CD4-positive, CD25-positive, alpha-beta regulatory T cell (primary cell): Measurements from ENCODE around the gene AQP7. TPM values are rescaled to one million over a fixed set of nuclear protein-coding genes. Genes with fewer than 3 reads are reported as not detected.

Source experiments
- ATAC-seq, 2 donors: fragments of 150-1000 bp; cut with Tn5 transposase; one replicate each; pipeline ENCODE4 v1.10.0; 2021; ENCODE audit warnings: low read depth in 2 of 2, moderate number of reproducible peaks in 2 of 2, moderate library complexity in 1 of 2
- DNase-seq, 3 donors: peaks; one replicate each; pipeline versions ENCODE4 v3.0.0 to v3.0.0-alpha.2; 2012 to 2022; ENCODE audit warnings: mixed read lengths in 1 of 3
- H3K27ac ChIP-seq: one replicate; pipeline ENCODE4 v1.7.0; 2013; ENCODE audit warnings: mild to moderate bottlenecking, low read length; ENCODE audit not compliant: insufficient read depth, poor library complexity, severe bottlenecking
- H3K27me3 ChIP-seq: one replicate; pipeline ENCODE4 v1.7.0; 2013; ENCODE audit warnings: low read length; ENCODE audit not compliant: control insufficient read depth, insufficient read depth
- H3K36me3 ChIP-seq: one replicate; pipeline ENCODE4 v1.7.0; 2013; ENCODE audit warnings: mild to moderate bottlenecking, low read length, moderate library complexity; ENCODE audit not compliant: control insufficient read depth, insufficient read depth
- H3K4me1 ChIP-seq: 2 replicates; pipeline ENCODE4 v1.7.0; 2013; ENCODE audit warnings: mild to moderate bottlenecking, low read length; ENCODE audit not compliant: insufficient read depth, control insufficient read depth, poor library complexity, severe bottlenecking
- H3K4me3 ChIP-seq: one replicate; pipeline ENCODE4 v1.7.0; 2013; ENCODE audit warnings: low read depth, mild to moderate bottlenecking, low read length, moderate library complexity
- H3K9me3 ChIP-seq, 2 experiments: 1 replicate in 1 of 2; 2 replicates in 1 of 2; pipeline ENCODE4 v1.7.0; 2013; ENCODE audit warnings: low read length in 2 of 2, mild to moderate bottlenecking in 1 of 2, moderate library complexity in 1 of 2; ENCODE audit not compliant: control insufficient read depth in 2 of 2
- H3K27ac Mint-ChIP-seq, 3 donors: one replicate each; pipeline ENCODE4 v1.8.0; 2020 to 2022; ENCODE audit warnings: mild to moderate bottlenecking in 3 of 3, mixed read lengths in 3 of 3, moderate library complexity in 2 of 3
- H3K27me3 Mint-ChIP-seq: one replicate; pipeline ENCODE4 v1.8.0; 2022; ENCODE audit warnings: mild to moderate bottlenecking, mixed read lengths
- H3K36me3 Mint-ChIP-seq: one replicate; pipeline ENCODE4 v1.8.0; 2020; ENCODE audit warnings: mixed read lengths
- H3K4me1 Mint-ChIP-seq, 4 donors: one replicate each; pipeline ENCODE4 v1.8.0; 2020 to 2022; ENCODE audit warnings: mixed read lengths in 4 of 4, mild to moderate bottlenecking in 1 of 4
- H3K4me3 Mint-ChIP-seq, 4 donors: one replicate each; pipeline ENCODE4 v1.8.0; 2020 to 2022; ENCODE audit warnings: mild to moderate bottlenecking in 4 of 4, mixed read lengths in 4 of 4, moderate library complexity in 3 of 4
- H3K9me3 Mint-ChIP-seq, 7 donors: one replicate each; pipeline ENCODE4 v1.8.0; 2020 to 2022; ENCODE audit warnings: mixed read lengths in 7 of 7, mild to moderate bottlenecking in 3 of 7, moderate library complexity in 2 of 7
- polyA plus RNA-seq, 4 donors: library from polyadenylated mRNA; unstranded; fragments of 300-500 nt; fragmentation: Illumina TruSeq; gene quantifications; one replicate each; pipeline ENCODE4 v1.2.3, GENCODE V29; 2021
- total RNA-seq: library from RNA; stranded (reverse); gene quantifications from one replicate; pipeline ENCODE4 v1.2.3, GENCODE V29; 2022

The AQP7 gene
- total and polyA plus RNA-seq, 5 donors from 2014 or later = 0.15 to 1.0 (median 0.45) TPM

DNA sequence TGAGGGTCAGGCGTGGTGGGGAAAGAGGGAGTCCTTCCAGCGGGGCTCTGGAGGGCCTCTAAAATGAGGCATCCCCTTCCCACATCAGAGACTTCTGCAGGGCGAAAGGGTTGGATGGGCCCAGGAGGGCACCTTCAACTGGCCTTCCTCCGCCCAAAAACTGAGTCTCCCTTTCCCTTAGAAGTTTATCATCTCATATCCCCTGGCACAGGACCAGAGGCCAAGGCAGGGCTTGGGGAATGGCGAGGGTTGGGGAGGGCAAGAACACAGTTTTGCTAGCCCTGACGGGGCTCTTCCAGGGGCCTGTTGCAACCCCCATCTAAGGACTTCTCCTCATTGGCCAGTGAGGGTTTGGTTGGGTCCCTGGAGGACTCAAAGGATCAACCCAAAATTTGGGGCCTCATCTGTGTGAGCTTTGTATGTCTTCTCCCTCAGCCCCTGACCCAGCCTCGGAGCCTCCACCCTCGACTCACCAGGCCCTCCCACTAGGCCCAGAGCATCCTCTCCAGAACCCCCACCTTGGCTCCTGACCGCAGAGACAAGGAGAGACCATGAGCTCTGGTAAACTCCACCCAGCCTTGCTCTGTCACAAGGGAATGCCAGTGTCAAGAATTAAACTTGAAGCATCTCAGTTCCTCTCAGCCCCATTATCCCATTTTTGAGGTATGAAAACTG, 24.1 kb downstream of the AQP7 start:
- Histone ChIP-seq H3K27me3 (no peaks in the 10 kb centered on the region), H3K36me3 (no peaks in the 10 kb centered on the region), H3K9me3 (no peaks in the 10 kb centered on the region), H3K4me3 (no peak overlapping the region), H3K4me1 (no peaks in the 10 kb centered on the region), H3K27ac (no peak overlapping the region)
- DNase-seq = no peak
- Mint-ChIP-seq H3K4me3 (no peak overlapping the region), H3K9me3 (peaks cover 0 to 1% (median 0%) of the 10 kb centered on the region in 7 donors), H3K27ac (no peak overlapping the region), H3K4me1 (peaks cover 0 to 9% (median 3%) of the 10 kb centered on the region in 4 donors), H3K27me3 (no peaks in the 10 kb centered on the region), H3K36me3 (no peaks in the 10 kb centered on the region)
- no peak for ATAC-seq

DNA sequence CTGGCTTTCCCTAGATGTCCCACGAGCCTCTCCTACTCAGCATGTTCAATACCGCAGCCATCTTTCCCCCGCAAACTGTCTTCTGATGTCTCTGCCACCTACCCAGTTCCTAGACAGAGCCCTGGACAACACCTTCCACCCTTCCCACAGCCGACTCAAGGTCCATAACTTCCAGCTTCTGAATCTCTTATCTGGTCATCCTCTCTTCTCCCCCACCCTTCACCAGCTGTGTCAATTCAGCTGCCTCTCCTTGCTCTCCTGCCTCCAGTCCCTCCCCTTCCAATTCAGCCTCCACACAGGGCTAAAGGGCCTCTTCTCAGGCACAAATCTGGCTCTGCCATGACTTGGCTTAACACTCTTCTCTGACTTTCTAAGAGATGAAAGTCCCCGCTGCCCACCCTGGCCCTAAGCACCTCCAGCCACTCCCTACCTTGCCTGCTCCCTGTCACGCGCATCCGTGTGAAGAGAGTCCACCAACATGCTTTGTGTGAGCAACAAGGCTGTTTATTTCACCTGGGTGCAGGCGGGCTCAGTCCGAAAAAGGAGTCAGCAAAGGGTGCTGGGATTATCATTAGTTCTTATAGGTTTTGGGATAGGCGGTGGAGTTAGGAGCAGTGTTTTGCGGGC, 25.2 kb downstream of the AQP7 start:
- H3K27me3 ChIP-seq = no peaks in the 10 kb centered on the region
- peaks cover 0 to 1% (median 0%) of the 10 kb centered on the region in 7 donors for H3K9me3 Mint-ChIP-seq
- H3K27me3 Mint-ChIP-seq = no peaks in the 10 kb centered on the region
- DNase-seq = no peak
- H3K4me1 ChIP-seq = no peaks in the 10 kb centered on the region
- peaks cover 4% of the 10 kb centered on the region for H3K36me3 Mint-ChIP-seq
- no peaks in the 10 kb centered on the region for H3K36me3 ChIP-seq
- H3K4me3 ChIP-seq = no peak overlapping the region
- H3K27ac ChIP-seq = no peak overlapping the region
- no peak for ATAC-seq
- H3K4me3 Mint-ChIP-seq = no peak overlapping the region
- no peaks in the 10 kb centered on the region for H3K9me3 ChIP-seq
- peak overlapping the region in 1 of 3 donors; percentile 31 for H3K27ac Mint-ChIP-seq
- peaks cover 0 to 9% (median 3%) of the 10 kb centered on the region in 4 donors for H3K4me1 Mint-ChIP-seq

DNA sequence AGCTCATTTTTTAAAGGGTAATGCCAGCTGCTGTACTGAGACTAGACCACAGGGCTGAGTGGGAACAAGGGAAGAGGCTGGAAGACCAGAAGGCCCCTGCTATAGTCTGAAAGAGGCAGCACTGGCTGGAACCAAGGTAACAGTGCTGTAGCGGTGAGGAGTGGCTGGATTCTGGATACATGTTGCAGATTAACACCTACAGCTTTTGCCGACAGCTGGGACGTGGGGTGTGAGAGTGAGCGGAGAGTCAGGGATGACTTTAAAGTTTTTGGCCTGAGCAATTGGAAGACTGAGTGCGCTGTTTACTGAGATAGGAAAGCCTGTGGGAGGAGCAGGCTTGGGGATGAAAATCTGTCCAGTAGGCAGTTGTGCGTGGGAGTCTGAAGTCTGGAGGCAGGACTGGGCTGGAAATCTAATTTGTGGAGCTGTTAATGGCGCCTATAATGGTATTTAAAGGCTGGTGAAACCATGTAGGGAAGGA, 26.5 kb downstream of the AQP7 start:
- Mint-ChIP-seq H3K27ac (no peak overlapping the region), H3K4me1 (peaks cover 0 to 9% (median 3%) of the 10 kb centered on the region in 4 donors), H3K9me3 (peaks cover 0 to 1% (median 0%) of the 10 kb centered on the region in 7 donors), H3K4me3 (no peak overlapping the region), H3K27me3 (no peaks in the 10 kb centered on the region), H3K36me3 (peaks cover 11% of the 10 kb centered on the region)
- no peaks in the 10 kb centered on the region for H3K9me3 ChIP-seq
- no peak for ATAC-seq
- H3K4me1 ChIP-seq = no peaks in the 10 kb centered on the region
- no peak overlapping the region for H3K27ac ChIP-seq
- no peaks in the 10 kb centered on the region for H3K27me3 ChIP-seq
- H3K36me3 ChIP-seq = peaks cover 8% of the 10 kb centered on the region
- DNase-seq = no peak
- H3K4me3 ChIP-seq = no peak overlapping the region

DNA sequence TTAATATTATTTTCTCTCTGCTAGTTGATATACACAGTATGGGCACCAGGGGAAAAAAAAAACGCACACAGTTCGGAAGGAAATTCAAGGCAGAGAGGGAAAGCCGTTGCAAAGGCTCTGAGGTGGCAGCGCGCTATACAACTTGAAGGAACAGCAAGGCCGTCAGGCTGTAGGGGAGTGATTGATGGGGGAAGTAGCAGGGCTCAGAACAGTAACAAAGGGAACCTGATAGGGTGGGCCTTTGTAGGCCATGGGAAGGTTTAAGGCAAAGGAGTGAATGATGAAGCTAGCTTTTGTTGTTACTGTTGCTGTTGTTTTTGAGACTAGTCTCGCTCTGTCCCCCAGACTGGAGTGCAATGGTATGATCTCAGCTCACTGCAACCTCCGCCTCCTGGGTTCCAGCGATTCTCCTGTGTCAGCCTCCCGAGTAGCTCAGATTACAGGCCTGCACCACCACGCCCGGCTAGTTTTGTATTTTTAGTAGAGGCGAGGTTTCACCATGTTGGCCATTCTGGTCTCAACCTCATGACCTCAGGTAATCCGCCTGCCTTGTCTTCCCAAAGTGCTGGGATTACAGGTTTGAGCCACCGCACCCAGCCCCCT, 27.0 kb downstream of the AQP7 start:
- peak in 1 of 3 donors; percentile 7 for DNase-seq
- ATAC-seq = peak in 1 of 2 donors; percentile 23
- Mint-ChIP-seq H3K4me1 (peaks cover 0 to 9% (median 3%) of the 10 kb centered on the region in 4 donors), H3K9me3 (peaks cover 0 to 1% (median 0%) of the 10 kb centered on the region in 7 donors), H3K27ac (no peak overlapping the region), H3K27me3 (no peaks in the 10 kb centered on the region), H3K36me3 (peaks cover 11% of the 10 kb centered on the region), H3K4me3 (peak overlapping the region in 1 of 4 donors; percentile 7)
- no peaks in the 10 kb centered on the region for H3K27me3 ChIP-seq
- no peak overlapping the region for H3K4me3 ChIP-seq
- peaks cover 13% of the 10 kb centered on the region for H3K36me3 ChIP-seq
- H3K9me3 ChIP-seq = no peaks in the 10 kb centered on the region
- H3K27ac ChIP-seq = no peak overlapping the region
- no peaks in the 10 kb centered on the region for H3K4me1 ChIP-seq

DNA sequence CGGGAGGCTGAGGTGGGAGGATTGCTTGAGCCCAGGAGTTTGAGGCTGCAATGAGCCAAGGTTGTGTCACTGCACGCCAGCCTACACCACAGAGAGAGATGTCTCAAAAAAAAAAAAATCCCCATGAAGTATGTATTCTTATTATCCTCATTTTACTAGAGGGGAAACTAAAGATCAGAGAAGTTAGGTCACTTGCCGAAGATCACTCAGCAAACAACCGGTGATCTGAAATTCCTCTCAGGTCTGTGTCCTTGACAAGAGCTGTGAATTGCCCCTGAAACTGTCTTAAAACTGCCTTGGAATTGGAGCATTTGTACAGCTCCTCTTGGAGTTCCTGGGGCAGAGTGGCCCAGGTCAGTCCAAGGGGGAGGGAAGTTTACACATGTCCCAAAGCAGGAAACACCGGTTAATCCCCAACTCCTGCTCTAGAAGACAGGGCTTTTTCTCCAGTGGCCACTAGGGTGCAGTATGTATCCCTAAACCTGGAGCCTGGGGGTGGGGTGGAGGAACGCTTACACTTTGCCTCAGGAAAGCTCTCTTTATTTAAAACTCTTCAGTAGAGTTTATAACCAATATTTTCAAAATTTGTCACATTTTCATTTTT, 27.6 kb downstream of the AQP7 start:
- Mint-ChIP-seq H3K4me3 (peak overlapping the region in 1 of 4 donors; percentile 7), H3K4me1 (peaks cover 0 to 9% (median 3%) of the 10 kb centered on the region in 4 donors)
- no peak overlapping the region for H3K4me3 ChIP-seq

DNA sequence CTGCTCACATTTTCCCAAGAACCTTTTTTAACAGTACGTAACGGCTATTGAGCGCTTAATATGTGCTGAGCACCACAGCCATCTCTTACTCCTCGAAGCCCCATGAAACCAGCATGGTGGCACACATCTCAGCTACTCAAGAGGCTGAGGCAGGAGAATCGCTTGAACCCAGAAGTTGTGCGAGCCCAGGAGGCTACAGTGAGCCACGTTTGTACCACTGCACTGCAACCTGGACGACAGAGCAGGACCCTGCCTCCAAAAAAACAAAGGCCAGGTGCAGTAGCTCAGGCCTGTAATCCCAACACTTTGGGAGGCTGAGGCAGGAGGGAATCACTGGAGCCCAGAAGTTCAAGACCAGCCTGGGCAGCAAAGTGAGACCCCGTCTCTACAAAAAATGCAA, 28.2 kb downstream of the AQP7 start:
- H3K4me3 Mint-ChIP-seq = no peak overlapping the region
- H3K27ac Mint-ChIP-seq = no peak overlapping the region
- peaks cover 0 to 9% (median 3%) of the 10 kb centered on the region in 4 donors for H3K4me1 Mint-ChIP-seq
- no peak for ATAC-seq
- H3K36me3 ChIP-seq = peaks cover 21% of the 10 kb centered on the region
- no peaks in the 10 kb centered on the region for H3K27me3 Mint-ChIP-seq
- no peak overlapping the region for H3K4me3 ChIP-seq
- H3K36me3 Mint-ChIP-seq = peaks cover 21% of the 10 kb centered on the region
- no peak overlapping the region for H3K27ac ChIP-seq
- peaks cover 0 to 1% (median 0%) of the 10 kb centered on the region in 7 donors for H3K9me3 Mint-ChIP-seq
- H3K9me3 ChIP-seq = no peaks in the 10 kb centered on the region
- no peaks in the 10 kb centered on the region for H3K4me1 ChIP-seq
- no peaks in the 10 kb centered on the region for H3K27me3 ChIP-seq
- no peak for DNase-seq

More for the DNA sequence above, 27.6 kb downstream of the AQP7 start:
- Histone ChIP-seq H3K27me3 (no peaks in the 10 kb centered on the region), H3K9me3 (no peaks in the 10 kb centered on the region), H3K27ac (no peak overlapping the region), H3K4me1 (no peaks in the 10 kb centered on the region), H3K36me3 (peaks cover 19% of the 10 kb centered on the region)
- peaks cover 17% of the 10 kb centered on the region for H3K36me3 Mint-ChIP-seq
- H3K9me3 Mint-ChIP-seq = peaks cover 0 to 1% (median 0%) of the 10 kb centered on the region in 7 donors
- H3K27ac Mint-ChIP-seq = peak overlapping the region in 1 of 3 donors; percentile 67
- ATAC-seq (peak; percentile 81), DNase-seq (peak; percentile 44 to 79 (median 63))
- H3K27me3 Mint-ChIP-seq = no peaks in the 10 kb centered on the region

DNA sequence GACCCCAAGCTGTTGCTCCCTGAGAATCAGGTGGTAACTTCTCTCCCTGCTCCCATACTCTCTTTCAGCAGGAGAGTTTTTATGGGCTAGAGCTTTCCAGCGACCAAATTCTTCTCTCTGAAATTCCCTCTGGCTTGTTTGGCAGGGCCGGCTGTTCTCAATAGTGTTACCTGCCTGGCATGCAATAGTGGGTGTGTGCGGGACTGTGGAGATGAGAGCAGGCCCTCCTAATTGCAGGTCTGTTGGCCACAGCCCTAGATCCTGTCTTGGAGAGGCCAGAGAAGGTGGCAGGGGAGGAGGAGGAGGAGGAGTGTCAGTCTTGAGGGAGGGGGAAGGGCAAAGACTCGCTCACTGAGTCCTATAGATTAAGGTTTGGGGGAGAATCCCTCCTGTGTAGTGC, 29.5 kb downstream of the AQP7 start:
- Mint-ChIP-seq H3K4me1 (peaks cover 0 to 9% (median 3%) of the 10 kb centered on the region in 4 donors), H3K9me3 (peaks cover 0 to 1% (median 0%) of the 10 kb centered on the region in 7 donors), H3K27me3 (no peaks in the 10 kb centered on the region), H3K27ac (no peak overlapping the region), H3K36me3 (peaks cover 21% of the 10 kb centered on the region), H3K4me3 (no peak overlapping the region)
- Histone ChIP-seq H3K9me3 (no peaks in the 10 kb centered on the region), H3K27ac (no peak overlapping the region), H3K4me1 (no peaks in the 10 kb centered on the region), H3K36me3 (peaks cover 29% of the 10 kb centered on the region), H3K27me3 (no peaks in the 10 kb centered on the region), H3K4me3 (no peak overlapping the region)
- ATAC-seq (no peak), DNase-seq (no peak)
